ENCODE measurements around the gene RBM26.

GRCh38 chr13:79392882-79393563 is 13.0 kb downstream of the RBM26 start:
- TF ChIP-seq CTCF (conservative IDR thresholded peaks at IDR 0.05; ENCODE audit: low read depth, low read length) (no peak), POLR2A (IDR thresholded peaks at IDR 0.05; ENCODE audit: low read depth, low read length) (no peak), RAD21 (IDR thresholded peaks at IDR 0.05; ENCODE audit: low read length) (no peak), RFX5 (IDR thresholded peaks at IDR 0.05; ENCODE audit: low read depth, low read length) (no peak), CEBPB (IDR thresholded peaks at IDR 0.05; ENCODE audit: low read depth, low read length) (no peak), ELK1 (IDR thresholded peaks at IDR 0.05; ENCODE audit: borderline replicate concordance, low read depth, low read length) (no peak), MAFK (IDR thresholded peaks at IDR 0.05; ENCODE audit: low read depth, low read length) (no peak), NFE2L2 (IDR thresholded peaks at IDR 0.05; ENCODE audit: low read depth, low read length) (no peak), RCOR1 (IDR thresholded peaks at IDR 0.05; ENCODE audit: insufficient replicate concordance, low read length) (no peak), SMC3 (IDR thresholded peaks at IDR 0.05; ENCODE audit: low read depth, low read length) (no peak), MXI1 (IDR thresholded peaks at IDR 0.05; ENCODE audit: borderline replicate concordance, low read depth, low read length) (no peak), USF2 (IDR thresholded peaks at IDR 0.05; ENCODE audit: low read depth, low read length) (no peak)

Measured in IMR-90 (cell line).